ENCODE results near the gene KCNQ1. TPM values are rescaled to one million over a fixed set of nuclear protein-coding genes. Genes with fewer than 3 reads are reported as not detected.

Gene KCNQ1
- total RNA-seq, 5 donors from 2014 or later (not counting 1 experiment from before 2014, with no cell fraction given), result 20.9 to 32.9 (median 24.0) TPM

GRCh38 chr11:2558397-2558796 lies 113.6 kb downstream of the KCNQ1 start:
- DNase-seq (peak in 1 of 35 experiments; percentile 2), ATAC-seq (replicated peaks in 1 of 4) (no peak)
- H3K36me3 Mint-ChIP-seq, result no peaks in the 10 kb centered on the region
- Histone ChIP-seq H3K4me3 (ENCODE audit: control insufficient read depth in 1 of 2, extremely low read depth in 1 of 2, low read length in 1 of 2) (no peak overlapping the region), H3K9me3 (no peaks in the 10 kb centered on the region), H3K27ac (ENCODE audit: low read length) (no peak overlapping the region), H3K4me1 (ENCODE audit: control insufficient read depth in 1 of 2, extremely low read depth in 1 of 2, insufficient read depth in 2 of 2, low read length in 2 of 2) (peaks cover 0 to 17% of the 10 kb centered on the region in 2 experiments), H3K36me3 (ENCODE audit: control insufficient read depth in 2 of 2, extremely low read depth in 1 of 2, insufficient read depth in 1 of 2, low read length in 1 of 2) (no peaks in the 10 kb centered on the region), H3K27me3 (replicated peaks in 1 of 2; ENCODE audit: control insufficient read depth in 2 of 2, extremely low read depth in 1 of 2, insufficient read depth in 2 of 2, low read length in 1 of 2) (no peaks in the 10 kb centered on the region)
- POLR2A ChIA-PET, result no interaction called here
- no peak overlapping the region for H3K27ac Mint-ChIP-seq
- WGBS (ENCODE audit: insufficient coverage), result 86% methylated on average over 8 of the region's 17 CpGs
- H3K4me3 Mint-ChIP-seq, result no peak overlapping the region
- peaks cover 0 to 8% (median 7%) of the 10 kb centered on the region in 3 donors for H3K4me1 Mint-ChIP-seq
- H3K27me3 Mint-ChIP-seq, result no peaks in the 10 kb centered on the region
- CTCF ChIA-PET, result no interaction called here
- H3K9me3 Mint-ChIP-seq, result no peaks in the 10 kb centered on the region

- H3K27ac Mint-ChIP-seq, result no peak overlapping the region
- Histone ChIP-seq H3K4me1 (ENCODE audit: control insufficient read depth in 1 of 2, extremely low read depth in 1 of 2, insufficient read depth in 2 of 2, low read length in 2 of 2) (peaks cover 0 to 15% of the 10 kb centered on the region in 2 experiments), H3K36me3 (ENCODE audit: control insufficient read depth in 2 of 2, extremely low read depth in 1 of 2, insufficient read depth in 1 of 2, low read length in 1 of 2) (no peaks in the 10 kb centered on the region), H3K27me3 (replicated peaks in 1 of 2; ENCODE audit: control insufficient read depth in 2 of 2, extremely low read depth in 1 of 2, insufficient read depth in 2 of 2, low read length in 1 of 2) (no peaks in the 10 kb centered on the region), H3K9me3 (no peaks in the 10 kb centered on the region), H3K4me3 (ENCODE audit: control insufficient read depth in 1 of 2, extremely low read depth in 1 of 2, low read length in 1 of 2) (no peak overlapping the region), H3K27ac (ENCODE audit: low read length) (no peak overlapping the region)
- peaks cover 0 to 8% (median 7%) of the 10 kb centered on the region in 3 donors for H3K4me1 Mint-ChIP-seq
- H3K9me3 Mint-ChIP-seq, result no peaks in the 10 kb centered on the region
- no peak overlapping the region for H3K4me3 Mint-ChIP-seq
- no peaks in the 10 kb centered on the region for H3K36me3 Mint-ChIP-seq
- CTCF ChIA-PET, result interaction anchor here in 1 of 2 donors (0.6 kb wide), 1 partner anchor 1957 kb away, joined by 5 read pairs; no protein-coding TSS in a partner anchor
- H3K27me3 Mint-ChIP-seq, result no peaks in the 10 kb centered on the region
- 84% methylated on average over 13 of the region's 13 CpGs for WGBS (ENCODE audit: insufficient coverage)
- POLR2A ChIA-PET, result no interaction called here
- DNase-seq, result peak in 2 of 35 experiments; percentile 1 to 2
- ATAC-seq (replicated peaks in 1 of 4), result no peak
These were observed 114.2 kb downstream of the KCNQ1 start for GRCh38 chr11:2558861-2559526.

GRCh38 chr11:2559527-2560311 lies 114.9 kb downstream of the KCNQ1 start:
- Mint-ChIP-seq H3K9me3 (no peaks in the 10 kb centered on the region), H3K4me3 (no peak overlapping the region), H3K27me3 (no peaks in the 10 kb centered on the region), H3K4me1 (peaks cover 0 to 8% (median 7%) of the 10 kb centered on the region in 3 donors), H3K36me3 (no peaks in the 10 kb centered on the region), H3K27ac (no peak overlapping the region)
- Histone ChIP-seq H3K36me3 (ENCODE audit: control insufficient read depth in 2 of 2, extremely low read depth in 1 of 2, insufficient read depth in 1 of 2, low read length in 1 of 2) (no peaks in the 10 kb centered on the region), H3K27ac (ENCODE audit: low read length) (no peak overlapping the region), H3K9me3 (no peaks in the 10 kb centered on the region), H3K27me3 (replicated peaks in 1 of 2; ENCODE audit: control insufficient read depth in 2 of 2, extremely low read depth in 1 of 2, insufficient read depth in 2 of 2, low read length in 1 of 2) (no peaks in the 10 kb centered on the region), H3K4me3 (ENCODE audit: control insufficient read depth in 1 of 2, extremely low read depth in 1 of 2, low read length in 1 of 2) (no peak overlapping the region), H3K4me1 (ENCODE audit: control insufficient read depth in 1 of 2, extremely low read depth in 1 of 2, insufficient read depth in 2 of 2, low read length in 2 of 2) (peaks cover 0 to 15% of the 10 kb centered on the region in 2 experiments)
- DNase-seq (no peak), ATAC-seq (replicated peaks in 1 of 4) (no peak)
- CTCF ChIA-PET, result interaction anchor here in 1 of 2 donors (0.6 kb wide), 1 partner anchor 1957 kb away, joined by 5 read pairs; no protein-coding TSS in a partner anchor
- POLR2A ChIA-PET, result no interaction called here
- WGBS (ENCODE audit: insufficient coverage), result 70% methylated on average over 15 of the region's 28 CpGs

GRCh38 chr11:2561696-2562581 lies 117.1 kb downstream of the KCNQ1 start:
- no peak overlapping the region for H3K4me3 ChIP-seq (ENCODE audit: control insufficient read depth in 1 of 2, extremely low read depth in 1 of 2, low read length in 1 of 2)
- H3K4me1 Mint-ChIP-seq, result peaks cover 0 to 6% (median 5%) of the 10 kb centered on the region in 3 donors
- H3K9me3 Mint-ChIP-seq, result no peaks in the 10 kb centered on the region
- ATAC-seq (replicated peaks in 1 of 4), result no peak
- H3K4me1 ChIP-seq (ENCODE audit: control insufficient read depth in 1 of 2, extremely low read depth in 1 of 2, insufficient read depth in 2 of 2, low read length in 2 of 2), result peaks cover 0 to 15% of the 10 kb centered on the region in 2 experiments
- POLR2A ChIA-PET, result no interaction called here
- H3K36me3 ChIP-seq (ENCODE audit: control insufficient read depth in 2 of 2, extremely low read depth in 1 of 2, insufficient read depth in 1 of 2, low read length in 1 of 2), result no peaks in the 10 kb centered on the region
- no peak for DNase-seq
- no peak overlapping the region for H3K4me3 Mint-ChIP-seq
- H3K27ac Mint-ChIP-seq, result no peak overlapping the region
- H3K27me3 ChIP-seq (replicated peaks in 1 of 2; ENCODE audit: control insufficient read depth in 2 of 2, extremely low read depth in 1 of 2, insufficient read depth in 2 of 2, low read length in 1 of 2), result no peaks in the 10 kb centered on the region
- H3K27ac ChIP-seq (ENCODE audit: low read length), result no peak overlapping the region
- no peaks in the 10 kb centered on the region for H3K9me3 ChIP-seq
- H3K36me3 Mint-ChIP-seq, result no peaks in the 10 kb centered on the region
- CTCF ChIA-PET, result no interaction called here
- no peaks in the 10 kb centered on the region for H3K27me3 Mint-ChIP-seq
- WGBS (ENCODE audit: insufficient coverage), result 85% methylated on average over 21 of the region's 27 CpGs

- DNase-seq (no peak), ATAC-seq (replicated peaks in 1 of 4) (no peak)
- Mint-ChIP-seq H3K36me3 (no peaks in the 10 kb centered on the region), H3K27ac (no peak overlapping the region), H3K4me3 (no peak overlapping the region), H3K9me3 (no peaks in the 10 kb centered on the region), H3K27me3 (no peaks in the 10 kb centered on the region), H3K4me1 (peaks cover 0 to 5% (median 4%) of the 10 kb centered on the region in 3 donors)
- H3K4me3 ChIP-seq (ENCODE audit: control insufficient read depth in 1 of 2, extremely low read depth in 1 of 2, low read length in 1 of 2), result no peak overlapping the region
- peaks cover 0 to 15% of the 10 kb centered on the region in 2 experiments for H3K4me1 ChIP-seq (ENCODE audit: control insufficient read depth in 1 of 2, extremely low read depth in 1 of 2, insufficient read depth in 2 of 2, low read length in 2 of 2)
- WGBS (ENCODE audit: insufficient coverage), result 82% methylated on average over 6 of the region's 6 CpGs
- no peaks in the 10 kb centered on the region for H3K36me3 ChIP-seq (ENCODE audit: control insufficient read depth in 2 of 2, extremely low read depth in 1 of 2, insufficient read depth in 1 of 2, low read length in 1 of 2)
- ChIA-PET POLR2A (no interaction called here), CTCF (no interaction called here)
- no peaks in the 10 kb centered on the region for H3K27me3 ChIP-seq (replicated peaks in 1 of 2; ENCODE audit: control insufficient read depth in 2 of 2, extremely low read depth in 1 of 2, insufficient read depth in 2 of 2, low read length in 1 of 2)
- no peak overlapping the region for H3K27ac ChIP-seq (ENCODE audit: low read length)
- no peaks in the 10 kb centered on the region for H3K9me3 ChIP-seq
These were observed 118.0 kb downstream of the KCNQ1 start for GRCh38 chr11:2562890-2563212.

Data from T-cell (primary cell).